Bronchial epithelial cell (primary cell): ENCODE data around the gene LCOR. TPM values are rescaled to one million over a fixed set of nuclear protein-coding genes. Genes with fewer than 3 reads are reported as not detected.

Source experiments
- DNase-seq: peaks from one replicate; pipeline ENCODE4 v3.0.0-alpha.2; 2010; ENCODE audit warnings: low read depth
- FAIRE-seq: peaks from 2 replicates; lab custom pipeline; 2011; peaks lifted over from hg19 to GRCh38; lab: Jason Lieb, UNC
- H3K27me3 ChIP-seq: 2 replicates; pipeline ENCODE4 v1.5.1; 2011; ENCODE audit warnings: low read length; ENCODE audit not compliant: control insufficient read depth, insufficient read depth
- H3K36me3 ChIP-seq: 2 replicates; pipeline ENCODE4 v1.5.1; 2011; ENCODE audit warnings: low read length; ENCODE audit not compliant: control insufficient read depth, insufficient read depth
- H3K4me3 ChIP-seq: 2 replicates; pipeline ENCODE4 v1.5.1; 2011; ENCODE audit warnings: mild to moderate bottlenecking, low read depth, low read length, control low read depth
- total RNA-seq: library from RNA; depleted of rRNA; stranded (reverse); fragments of >200 nt; gene quantifications from 2 replicates; pipeline ENCODE4 v1.2.1, GENCODE V29; 2014
- TF ChIP-seq, protein P1 (sequence below): IDR thresholded peaks from 2 replicates; pipeline ENCODE4 v1.5.1; 2011; ENCODE audit warnings: mild to moderate bottlenecking, moderate library complexity, low read length, control low read depth, inconsistent platforms; ENCODE audit not compliant: insufficient read depth, severe bottlenecking

LCOR gene
- total RNA-seq, 1 donor from 2014 or later: 29.5 TPM

DNA sequence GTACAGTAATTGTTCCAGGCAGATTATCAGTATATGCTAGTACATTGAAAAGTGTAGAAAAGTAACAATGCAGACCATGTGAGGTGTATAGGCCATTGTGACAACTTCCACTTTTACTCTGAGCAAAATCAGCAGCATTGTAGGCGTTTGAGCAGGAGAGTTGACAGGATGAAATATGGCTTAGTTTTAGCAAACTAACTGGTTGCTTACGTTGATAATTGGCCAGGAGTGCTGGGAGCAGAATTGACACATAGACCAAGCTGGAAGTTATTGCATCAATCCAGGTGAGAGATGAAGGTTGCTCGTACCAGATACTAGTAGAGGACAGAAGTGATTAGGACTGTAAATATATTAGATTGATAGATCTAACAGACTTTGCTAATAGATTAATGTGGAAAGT lies 46.0 kb downstream of the LCOR start:
- FAIRE-seq: no peak

GRCh38 chr10:96880575-96880974 lies 48.5 kb downstream of the LCOR start:
- no peaks in the 10 kb centered on the region for H3K27me3 ChIP-seq
- DNase-seq (peak; percentile 17), FAIRE-seq (no peak)
- no peaks in the 10 kb centered on the region for H3K36me3 ChIP-seq
- TF ChIP-seq, protein P1, sequence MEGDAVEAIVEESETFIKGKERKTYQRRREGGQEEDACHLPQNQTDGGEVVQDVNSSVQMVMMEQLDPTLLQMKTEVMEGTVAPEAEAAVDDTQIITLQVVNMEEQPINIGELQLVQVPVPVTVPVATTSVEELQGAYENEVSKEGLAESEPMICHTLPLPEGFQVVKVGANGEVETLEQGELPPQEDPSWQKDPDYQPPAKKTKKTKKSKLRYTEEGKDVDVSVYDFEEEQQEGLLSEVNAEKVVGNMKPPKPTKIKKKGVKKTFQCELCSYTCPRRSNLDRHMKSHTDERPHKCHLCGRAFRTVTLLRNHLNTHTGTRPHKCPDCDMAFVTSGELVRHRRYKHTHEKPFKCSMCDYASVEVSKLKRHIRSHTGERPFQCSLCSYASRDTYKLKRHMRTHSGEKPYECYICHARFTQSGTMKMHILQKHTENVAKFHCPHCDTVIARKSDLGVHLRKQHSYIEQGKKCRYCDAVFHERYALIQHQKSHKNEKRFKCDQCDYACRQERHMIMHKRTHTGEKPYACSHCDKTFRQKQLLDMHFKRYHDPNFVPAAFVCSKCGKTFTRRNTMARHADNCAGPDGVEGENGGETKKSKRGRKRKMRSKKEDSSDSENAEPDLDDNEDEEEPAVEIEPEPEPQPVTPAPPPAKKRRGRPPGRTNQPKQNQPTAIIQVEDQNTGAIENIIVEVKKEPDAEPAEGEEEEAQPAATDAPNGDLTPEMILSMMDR: no peak
- no peak overlapping the region for H3K4me3 ChIP-seq

More for the DNA sequence above, 46.0 kb downstream of the LCOR start:
- DNase-seq: no peak
- Histone ChIP-seq H3K36me3 (no peaks in the 10 kb centered on the region), H3K4me3 (no peak overlapping the region), H3K27me3 (no peaks in the 10 kb centered on the region)
- TF ChIP-seq, protein P1: no peak

DNA sequence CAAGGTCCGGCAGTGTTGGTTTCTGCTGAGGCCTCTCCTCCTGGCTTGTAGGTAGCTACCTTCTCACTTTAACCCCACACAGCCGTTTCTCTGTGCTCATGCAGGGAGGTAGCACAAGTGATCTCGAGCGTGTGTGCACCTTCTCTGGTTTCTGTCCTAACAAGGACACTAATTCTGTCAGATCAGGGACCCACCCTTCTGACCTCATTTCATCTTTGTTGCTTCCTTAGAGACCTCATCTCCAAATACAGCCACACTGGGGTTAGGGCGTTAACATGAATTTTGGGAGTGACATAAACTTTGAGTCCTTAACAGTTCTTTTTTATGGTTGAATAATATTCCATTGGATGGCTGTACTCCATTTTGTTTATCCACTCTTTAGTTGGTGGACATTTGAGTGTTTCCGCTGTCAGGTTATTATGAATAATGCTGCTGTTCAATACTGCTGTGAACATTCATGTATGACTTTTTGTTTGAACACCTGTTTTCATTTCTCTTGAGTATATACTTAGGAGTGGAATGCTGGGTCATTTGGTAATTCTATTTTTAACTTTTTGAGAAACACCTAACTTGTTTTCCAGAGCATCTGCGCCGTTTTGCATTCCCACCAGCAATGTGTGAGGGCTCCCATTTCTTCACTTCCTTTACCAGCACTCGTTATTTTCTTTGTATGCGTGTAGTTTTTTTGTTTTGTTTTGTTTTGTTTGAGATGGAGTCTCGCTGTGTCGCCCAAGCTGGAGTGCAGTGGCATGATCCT lies 57.5 kb downstream of the LCOR start:
- DNase-seq: no peak
- Histone ChIP-seq H3K27me3 (no peaks in the 10 kb centered on the region), H3K36me3 (no peaks in the 10 kb centered on the region), H3K4me3 (no peak overlapping the region)
- TF ChIP-seq, protein P1: no peak
- no peak for FAIRE-seq

GRCh38 chr10:96890172-96890513 lies 58.0 kb downstream of the LCOR start:
- FAIRE-seq: no peak
- no peaks in the 10 kb centered on the region for H3K27me3 ChIP-seq
- H3K4me3 ChIP-seq: no peak overlapping the region
- no peaks in the 10 kb centered on the region for H3K36me3 ChIP-seq
- peak; percentile 69 for DNase-seq
- TF ChIP-seq, protein P1: no peak

- no peak for FAIRE-seq
- DNase-seq: no peak
- TF ChIP-seq, protein P1: no peak
- no peaks in the 10 kb centered on the region for H3K27me3 ChIP-seq
- no peak overlapping the region for H3K4me3 ChIP-seq
- no peaks in the 10 kb centered on the region for H3K36me3 ChIP-seq
Measured at GRCh38 chr10:96890580-96890979, 58.5 kb downstream of the LCOR start.

DNA sequence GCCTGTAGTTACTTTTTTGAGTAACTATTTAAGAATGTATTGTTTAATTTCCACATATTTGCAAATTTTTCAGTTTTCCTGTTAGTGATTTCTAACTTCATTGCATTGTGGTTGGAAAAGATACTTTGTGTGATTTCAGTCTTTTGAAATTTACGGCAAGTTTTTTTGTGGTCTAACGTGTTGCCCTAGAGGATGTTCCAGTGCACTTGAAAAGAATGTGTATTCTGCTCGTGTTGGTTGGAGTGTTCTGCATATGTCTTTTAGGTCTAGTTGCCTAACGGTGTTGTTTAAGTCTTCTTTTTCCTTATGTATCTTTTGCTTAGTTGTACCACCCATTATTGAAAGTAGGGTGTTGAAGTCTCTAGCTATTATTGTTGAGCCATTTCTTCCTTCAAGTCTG lies 59.7 kb downstream of the LCOR start:
- Histone ChIP-seq H3K27me3 (no peaks in the 10 kb centered on the region), H3K4me3 (no peak overlapping the region), H3K36me3 (no peaks in the 10 kb centered on the region)
- FAIRE-seq (no peak), DNase-seq (no peak)
- TF ChIP-seq, protein P1: no peak
